NT2/D1 (cell line): ENCODE data around the gene SCAPER.

ENCODE experiments used
- SUZ12 ChIP-seq: IDR thresholded peaks from 2 replicates; pipeline ENCODE4 v1.6.1; 2011; ENCODE audit not compliant: insufficient read length, insufficient read depth; ENCODE audit errors: extremely low read depth
- YY1 ChIP-seq: IDR thresholded peaks from 2 replicates; pipeline ENCODE4 v1.6.1; 2011; ENCODE audit not compliant: insufficient read length, insufficient read depth
- ZNF274 ChIP-seq: IDR thresholded peaks from 2 replicates; pipeline ENCODE4 v1.6.1; 2011; ENCODE audit warnings: mild to moderate bottlenecking, low read depth, low read length

DNA sequence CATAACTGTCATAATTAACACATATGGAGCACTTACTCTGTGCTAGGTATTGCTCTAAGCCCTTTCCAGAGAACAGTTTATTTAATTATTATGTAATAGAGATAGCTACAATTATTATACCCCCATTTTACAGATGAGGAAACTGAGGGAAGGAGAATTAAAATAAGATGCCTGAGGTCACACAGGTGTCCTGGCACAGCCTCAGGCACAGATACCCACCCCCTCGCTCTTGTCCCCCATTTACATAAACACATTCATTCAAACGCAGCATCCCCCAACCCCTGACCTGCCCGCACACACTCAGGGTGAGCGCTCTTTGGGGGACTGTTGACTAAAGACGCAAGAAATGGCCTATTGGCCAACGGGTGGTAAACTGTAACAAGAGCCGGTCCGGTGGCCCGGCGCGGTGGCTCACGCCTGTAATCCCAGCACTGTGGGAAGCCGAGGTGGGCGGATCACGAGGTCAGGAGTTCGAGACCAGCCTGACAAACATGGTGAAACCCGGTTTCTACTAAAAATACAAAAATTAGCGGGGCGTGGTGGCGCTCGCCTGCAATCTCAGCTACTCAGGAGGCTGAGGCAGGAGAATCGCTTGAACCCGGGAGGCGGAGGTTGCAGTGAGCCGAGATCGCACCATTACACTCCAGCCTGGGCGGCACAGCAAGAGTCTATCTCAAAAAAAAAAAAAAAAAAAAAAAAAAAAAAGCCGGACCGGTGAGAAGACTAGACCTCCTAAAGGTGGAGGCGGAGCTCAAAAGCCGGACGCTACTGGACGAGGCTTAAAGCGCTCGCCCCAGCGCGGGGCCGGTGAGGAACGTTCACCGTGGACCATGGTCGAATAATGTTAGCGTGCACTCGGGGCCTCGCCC, 570.5 kb downstream of the SCAPER start:
- TF ChIP-seq SUZ12 (no peak), ZNF274 (no peak), YY1 (no peak)
